K562 (cell line): ENCODE measurements around the gene MYO3B. TPM values are rescaled to one million over a fixed set of nuclear protein-coding genes. Genes with fewer than 3 reads are reported as not detected.

Experiments used
- ATF4 ChIP-seq: fragments of 450-650 bp; formaldehyde crosslinking; IDR thresholded peaks from 2 replicates; pipeline ENCODE4 v1.4.0; 2022; ENCODE audit warnings: mild to moderate bottlenecking, moderate library complexity
- CHAMP1 ChIP-seq: fragments of 450-650 bp; IDR thresholded peaks from 2 replicates; pipeline ENCODE4 v1.6.1; 2016; ENCODE audit warnings: mild to moderate bottlenecking
- CTCF ChIP-seq, 3 experiments: IDR thresholded peaks in 2 of 3; conservative IDR thresholded peaks in 1 of 3; 2 replicates each; pipeline ENCODE4 v1.5.1; 2011 to 2012; ENCODE audit warnings: low read length in 3 of 3, mild to moderate bottlenecking in 3 of 3, control low read depth in 2 of 3, improper control_type of control experiment in 1 of 3, inconsistent platforms in 1 of 3, low read depth in 1 of 3, mixed read lengths in 1 of 3, moderate library complexity in 1 of 3; ENCODE audit not compliant: insufficient read depth in 2 of 3
- FIP1L1 ChIP-seq: fragments of 200-400 bp; formaldehyde crosslinking; IDR thresholded peaks from 2 replicates; pipeline ENCODE4 v1.6.1; 2018; ENCODE audit warnings: mild to moderate bottlenecking, low read depth, low read length; ENCODE audit not compliant: poor library complexity, severe bottlenecking
- HDAC3 ChIP-seq: fragments of 450-650 bp; IDR thresholded peaks from 2 replicates; pipeline ENCODE4 v1.6.1; 2018; ENCODE audit warnings: borderline replicate concordance, mild to moderate bottlenecking, moderate library complexity; ENCODE audit not compliant: partially characterized antibody
- JUNB ChIP-seq: fragments of 450-650 bp; formaldehyde crosslinking; conservative IDR thresholded peaks from 2 replicates; pipeline ENCODE4 v1.4.0; 2020; ENCODE audit warnings: mild to moderate bottlenecking
- MBD2 ChIP-seq: sonication (generic); IDR thresholded peaks from 2 replicates; pipeline ENCODE4 v1.6.1; 2016; ENCODE audit warnings: low read depth, borderline replicate concordance
- MEIS2 ChIP-seq: fragments of 450-650 bp; IDR thresholded peaks from 2 replicates; pipeline ENCODE4 v1.6.1; 2014; ENCODE audit warnings: mild to moderate bottlenecking; ENCODE audit not compliant: partially characterized antibody
- NFYB ChIP-seq: IDR thresholded peaks from 2 replicates; pipeline ENCODE4 v1.6.1; 2011; ENCODE audit warnings: mild to moderate bottlenecking, moderate library complexity; ENCODE audit not compliant: insufficient read length; ENCODE audit errors: extremely low read depth
- RBM17 ChIP-seq: fragments of 200-400 bp; formaldehyde crosslinking; IDR thresholded peaks from 2 replicates; pipeline ENCODE4 v1.6.1; 2017; ENCODE audit warnings: low read depth, mild to moderate bottlenecking, low read length, borderline replicate concordance
- SP2 ChIP-seq: IDR thresholded peaks from 2 replicates; pipeline ENCODE4 v1.6.1; 2011; ENCODE audit warnings: mild to moderate bottlenecking, low read depth, low read length, moderate library complexity; ENCODE audit not compliant: poor library complexity, severe bottlenecking; ENCODE audit errors: extremely low read depth
- XRCC3 ChIP-seq: fragments of 450-650 bp; IDR thresholded peaks from 2 replicates; pipeline ENCODE4 v1.6.1; 2017; ENCODE audit warnings: mild to moderate bottlenecking, moderate library complexity
- XRCC4 ChIP-seq: IDR thresholded peaks from one replicate; pipeline ENCODE4 v1.6.1; 2011; ENCODE audit not compliant: insufficient read depth, insufficient read length; ENCODE audit errors: extremely low read depth
- ZBTB34 ChIP-seq: fragments of 250-450 bp; sonication (Bioruptor Pico); IDR thresholded peaks from 2 replicates; pipeline ENCODE4 v1.8.0; 2021; ENCODE audit warnings: mild to moderate bottlenecking, moderate library complexity
- ZNF174 ChIP-seq: fragments of 250-450 bp; sonication (Bioruptor Pico); IDR thresholded peaks from 2 replicates; pipeline ENCODE4 v1.4.0; 2020; ENCODE audit warnings: mild to moderate bottlenecking
- ZNF274 ChIP-seq: IDR thresholded peaks from 2 replicates; pipeline ENCODE4 v1.6.1; 2011; ENCODE audit warnings: low read depth, mild to moderate bottlenecking, low read length, moderate library complexity, borderline replicate concordance
- ZNF431 ChIP-seq: sonication (generic); formaldehyde crosslinking; IDR thresholded peaks from 2 replicates; pipeline ENCODE4 v1.8.0; 2022; ENCODE audit warnings: mild to moderate bottlenecking, missing genetic modification reagents
- ZNF445 ChIP-seq: fragments of 250-450 bp; sonication (Bioruptor Pico); IDR thresholded peaks from 2 replicates; pipeline ENCODE4 v1.4.0; 2020; ENCODE audit warnings: low read depth, mild to moderate bottlenecking, moderate library complexity
- ZNF639 ChIP-seq, 2 experiments: fragments of 200-800 bp in 1 of 2; sonication (Bioruptor generic) in 1 of 2; sonication (generic) in 1 of 2; formaldehyde crosslinking in 1 of 2; IDR thresholded peaks in 1 of 2; conservative IDR thresholded peaks in 1 of 2; 2 replicates each; pipeline versions ENCODE4 v1.5.0 to v1.6.1; 2016 to 2020; ENCODE audit warnings: missing compliant biosample characterization in 1 of 2, missing genetic modification characterization in 1 of 2, missing genetic modification reagents in 1 of 2
- ZSCAN29 ChIP-seq: fragments of 450-650 bp; IDR thresholded peaks from 2 replicates; pipeline ENCODE4 v1.6.1; 2017
- polyA plus RNA-seq, 8 experiments: library from polyadenylated mRNA; depleted of rRNA in 4 of 8; stranded (reverse) in 5 of 8; unstranded in 3 of 8; fragments of >200 nt; fragmentation: Nextera tagmentation in 2 of 8; fragmentation: Illumina TruSeq in 1 of 8; extraction: Ambion mirVana in 2 of 8; extraction: Trizol in 1 of 8; gene quantifications; 2 replicates each; pipeline versions ENCODE4 v1.2.1 to v1.2.3, GENCODE V29; 2011 to 2014; ENCODE audit warnings: inconsistent platforms in 1 of 8, missing spikeins in 1 of 8
- total RNA-seq, 7 experiments: library from RNA; depleted of rRNA in 6 of 7; stranded (reverse); fragments of >200 nt in 6 of 7; fragmentation: Illumina TruSeq in 2 of 7; extraction: Trizol in 2 of 7; gene quantifications; 2 replicates each; pipeline versions ENCODE4 v1.2.1 to v1.2.3, GENCODE V29; 2011 to 2021; ENCODE audit warnings: low replicate concordance in 1 of 7

Gene MYO3B
- total and polyA plus RNA-seq, 9 of the 15 experiments (the other 6 are each of a cell fraction or from before 2014, with no cell fraction given): 2.7 to 6.5 (median 3.6) TPM

- no peak; a peak in 1 of 4 replicates for TF ChIP-seq ZNF639 (CRISPR knock-in tag; conservative IDR thresholded peaks at IDR 0.05 in 1 of 2, IDR thresholded peaks at IDR 0.05 in 1 of 2)
- no peak for TF ChIP-seq ATF4 (CRISPR knock-in tag)
- no peak for TF ChIP-seq MBD2
- TF ChIP-seq RBM17: no peak
- no peak for TF ChIP-seq ZNF431 (CRISPR knock-in tag)
- TF ChIP-seq ZSCAN29: no peak
- TF ChIP-seq NFYB: no peak
- no peak for TF ChIP-seq CHAMP1
- TF ChIP-seq HDAC3: no peak
- TF ChIP-seq FIP1L1: no peak
- no peak for TF ChIP-seq XRCC3
- TF ChIP-seq MEIS2: peak; percentile 92
- TF ChIP-seq SP2: no peak
- TF ChIP-seq ZNF274: no peak
- TF ChIP-seq CTCF (IDR thresholded peaks at IDR 0.05 in 2 of 3, conservative IDR thresholded peaks at IDR 0.05 in 1 of 3; ENCODE audit: insufficient read depth in 2 of 3, low read depth in 1 of 3, low read length in 3 of 3): no peak
- TF ChIP-seq XRCC4: no peak
- no peak for TF ChIP-seq ZNF174 (CRISPR knock-in tag)
- TF ChIP-seq ZBTB34: no peak
- no peak for TF ChIP-seq ZNF445 (CRISPR knock-in tag)
- TF ChIP-seq JUNB (CRISPR knock-in tag): no peak
Observed at GRCh38 chr2:170253721-170254230, 75.8 kb downstream of the MYO3B start (continued).
